ENCODE data around the gene RRAS.

Gene RRAS

DNA sequence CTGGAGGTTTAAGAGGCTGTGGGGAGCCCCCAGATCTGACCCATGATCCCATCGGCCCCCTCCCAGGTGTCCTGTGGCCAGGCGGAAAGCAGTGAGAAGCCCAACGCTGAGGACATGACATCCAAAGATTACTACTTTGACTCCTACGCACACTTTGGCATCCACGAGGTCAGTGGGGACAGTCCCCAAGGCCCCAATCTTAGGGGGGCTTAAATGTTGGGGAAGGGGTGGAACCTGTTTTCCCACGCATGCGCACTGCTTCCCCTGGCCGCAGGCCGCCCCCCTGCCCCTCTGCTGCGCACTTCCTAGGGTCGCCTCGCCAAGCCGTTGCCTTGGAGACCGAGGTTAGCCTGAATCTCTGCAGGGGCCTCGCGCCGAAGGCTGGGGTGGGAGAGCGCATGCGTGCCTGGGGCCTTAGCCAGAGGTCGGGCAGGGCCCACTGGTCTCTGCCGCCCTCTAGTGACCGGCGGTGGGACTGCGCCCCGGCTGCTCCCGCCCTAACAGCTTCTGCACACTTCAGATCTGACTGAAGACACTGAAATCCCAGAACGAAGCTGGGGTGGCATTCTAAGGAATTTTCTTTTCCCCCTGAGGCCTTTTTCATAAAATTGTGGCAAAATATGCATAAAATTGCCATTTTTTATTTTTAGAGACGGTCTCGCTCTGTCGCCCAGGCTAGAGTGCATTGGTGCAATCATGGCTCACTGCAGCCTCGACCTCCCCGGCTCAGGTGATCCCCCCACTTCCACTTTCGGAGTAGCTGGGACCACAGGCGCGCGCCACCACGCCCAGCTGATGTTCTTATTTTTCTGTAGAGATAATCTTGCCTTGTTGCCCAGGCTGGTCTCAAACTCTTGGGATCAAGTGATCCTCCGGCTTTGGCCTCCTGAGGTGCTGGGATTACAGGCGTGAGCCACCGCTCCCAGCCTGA lies 40.7 kb upstream of the RRAS start:
- TF ChIP-seq GATA1 (IDR thresholded peaks at IDR 0.05; ENCODE audit: low read depth, low read length) (no peak), POLR2A (IDR thresholded peaks at IDR 0.05; ENCODE audit: low read length) (no peak)
- peak; percentile 89 to 95 for DNase-seq

DNA sequence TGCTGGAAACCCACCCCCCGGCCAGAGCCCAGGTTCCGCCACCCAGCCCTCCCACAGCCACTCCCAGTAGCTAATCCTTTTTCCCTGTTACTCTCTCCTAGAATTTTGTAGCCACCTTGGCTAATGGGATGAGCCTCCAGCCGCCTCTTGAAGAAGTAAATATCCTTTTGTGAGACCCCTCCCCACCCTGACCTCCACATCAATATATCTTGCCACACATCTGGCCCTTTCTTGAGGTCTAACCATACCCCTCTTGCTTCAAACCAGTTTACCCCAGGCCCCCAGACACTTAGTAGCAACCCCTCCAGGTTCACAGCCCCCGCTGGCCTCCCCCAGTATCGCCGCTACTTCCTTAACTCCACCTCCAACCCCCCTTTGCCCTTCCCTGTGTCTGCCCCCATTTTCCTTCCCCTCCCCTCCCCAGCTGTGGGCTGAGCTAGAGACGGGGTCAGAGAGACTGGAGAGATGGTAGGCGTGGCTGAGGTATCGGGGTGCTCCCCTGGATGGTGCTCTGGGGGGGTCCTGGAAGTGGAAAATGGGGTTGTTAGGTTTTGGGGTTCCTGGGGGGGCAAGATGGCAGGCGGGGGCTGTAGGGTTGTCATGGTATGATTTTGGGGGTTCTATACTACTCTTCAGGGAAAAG lies 39.9 kb upstream of the RRAS start:
- DNase-seq = no peak
- no peak for TF ChIP-seq POLR2A (IDR thresholded peaks at IDR 0.05; ENCODE audit: low read length)
- TF ChIP-seq GATA1 (IDR thresholded peaks at IDR 0.05; ENCODE audit: low read depth, low read length) = no peak

DNA sequence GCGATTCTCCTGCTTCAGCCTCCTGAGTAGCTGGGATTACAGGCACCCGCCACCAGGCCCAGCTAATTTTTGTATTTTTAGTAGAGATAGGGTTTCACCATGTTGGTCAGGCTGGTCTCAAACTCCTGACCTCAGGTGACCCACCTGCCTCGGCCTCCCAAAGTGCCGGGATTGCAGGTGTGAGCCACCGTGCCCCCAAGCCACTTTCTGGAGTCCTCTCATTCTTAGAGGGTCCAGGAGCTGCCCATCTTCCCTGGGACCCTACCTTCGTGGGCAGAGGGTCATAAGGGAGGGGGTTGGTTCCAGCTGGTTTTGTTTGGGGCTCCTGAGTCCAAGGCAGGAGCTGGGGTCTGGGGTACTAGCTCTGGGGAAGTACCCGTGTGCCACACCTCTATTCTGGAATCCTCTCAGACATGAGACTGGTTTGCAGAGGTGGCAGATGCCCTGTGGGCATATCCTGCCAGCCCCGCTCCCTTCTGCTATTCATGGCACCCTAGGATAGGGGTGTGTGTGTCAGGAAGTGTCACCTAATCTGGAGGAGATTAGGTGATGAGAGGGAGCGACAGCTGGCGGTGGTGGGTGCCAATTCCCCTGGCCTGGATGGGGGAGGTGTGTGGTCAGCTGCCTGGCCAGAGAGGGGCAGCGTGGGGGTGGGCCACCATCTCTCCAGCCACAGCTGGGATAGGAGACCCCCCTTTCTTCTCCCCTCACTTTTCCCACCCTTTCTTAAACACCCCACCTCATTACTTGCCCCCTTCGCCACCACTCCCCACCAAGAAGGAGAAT lies 39.2 kb upstream of the RRAS start:
- no peak for DNase-seq
- no peak for TF ChIP-seq GATA1 (IDR thresholded peaks at IDR 0.05; ENCODE audit: low read depth, low read length)
- TF ChIP-seq POLR2A (IDR thresholded peaks at IDR 0.05; ENCODE audit: low read length) = no peak

DNA sequence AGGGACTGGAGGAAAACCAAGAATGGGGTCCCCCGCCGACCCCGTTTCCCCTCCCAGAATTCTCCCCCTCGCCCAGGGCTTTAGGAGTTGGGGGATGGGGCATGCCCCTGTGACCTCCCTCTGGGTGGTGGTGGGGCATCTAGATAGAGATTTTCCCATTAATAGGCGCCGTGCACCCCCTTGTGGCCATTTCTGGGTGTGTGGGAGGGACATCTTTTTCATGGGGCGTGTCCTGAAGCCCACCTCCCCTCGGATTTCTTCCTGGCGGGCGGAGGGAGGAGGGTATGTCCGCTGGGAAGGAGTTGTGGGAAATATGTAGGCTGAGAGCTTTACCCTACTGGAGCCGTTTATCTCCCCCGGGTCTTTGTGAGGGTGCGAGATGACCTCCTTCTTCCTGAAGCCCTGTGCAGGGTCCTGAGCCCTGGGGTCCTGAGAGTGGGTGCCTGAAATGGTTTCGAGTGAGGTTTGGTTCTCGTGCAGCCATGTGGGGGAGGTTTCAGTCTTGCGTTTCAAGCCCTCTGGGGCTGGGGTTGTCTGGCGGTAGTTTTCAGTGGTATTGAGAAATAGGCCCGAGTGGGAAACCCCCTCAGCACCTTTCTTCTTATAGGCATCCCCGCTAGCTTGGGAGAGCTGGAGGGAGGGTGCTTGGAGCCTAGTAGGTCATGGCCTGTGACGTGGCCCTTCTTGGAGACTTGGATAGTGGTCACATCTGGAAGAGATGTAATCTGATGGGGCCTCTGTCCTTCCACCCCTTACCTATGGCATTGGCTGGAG lies 38.1 kb upstream of the RRAS start:
- DNase-seq = peak; percentile 79 to 89
- no peak for TF ChIP-seq POLR2A (IDR thresholded peaks at IDR 0.05; ENCODE audit: low read length)
- no peak for TF ChIP-seq GATA1 (IDR thresholded peaks at IDR 0.05; ENCODE audit: low read depth, low read length)

DNA sequence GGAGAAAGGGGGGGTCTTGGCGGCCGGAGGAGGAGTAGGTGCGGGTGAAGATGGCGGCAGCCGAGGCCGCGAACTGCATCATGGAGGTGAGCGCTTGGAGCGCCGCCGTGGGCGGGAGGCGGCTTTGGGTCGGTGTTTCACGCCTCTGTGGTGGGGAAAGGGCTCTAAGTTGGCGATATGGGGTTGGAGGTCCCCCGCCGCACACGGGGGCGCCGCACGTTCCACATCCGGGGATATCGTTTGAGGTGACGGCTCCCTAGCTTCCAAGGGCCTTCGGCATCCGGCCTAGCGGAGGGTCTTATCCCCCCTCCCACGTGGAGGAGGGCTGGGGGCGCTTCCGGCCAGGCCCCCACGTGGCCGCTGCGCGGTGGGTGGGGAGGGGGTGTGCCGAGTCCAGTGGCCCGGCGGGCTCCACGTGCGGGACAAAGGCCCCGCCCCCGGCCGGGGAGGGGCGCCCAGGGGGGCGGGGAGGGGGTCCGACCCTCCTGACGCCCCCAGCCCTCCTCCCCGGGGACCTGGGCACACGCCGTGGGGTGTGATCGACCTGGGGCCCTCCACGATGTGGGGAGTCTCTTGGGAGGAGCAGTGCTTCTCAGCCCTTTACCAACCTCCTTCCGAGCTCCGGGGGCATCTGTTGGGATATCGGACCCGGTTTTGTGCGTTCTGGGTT lies 37.4 kb upstream of the RRAS start, which contains the start of gene PRMT1:
TSS of gene PRMT1 (plus strand) at position 41 of the 670 bp plus-strand sequence. CDS start at position 51, 10 bp downstream.
- TF ChIP-seq POLR2A (IDR thresholded peaks at IDR 0.05; ENCODE audit: low read length) = peak; percentile 70
- TF ChIP-seq GATA1 (IDR thresholded peaks at IDR 0.05; ENCODE audit: low read depth, low read length) = no peak
- DNase-seq = peak; percentile 75 to 77

DNA sequence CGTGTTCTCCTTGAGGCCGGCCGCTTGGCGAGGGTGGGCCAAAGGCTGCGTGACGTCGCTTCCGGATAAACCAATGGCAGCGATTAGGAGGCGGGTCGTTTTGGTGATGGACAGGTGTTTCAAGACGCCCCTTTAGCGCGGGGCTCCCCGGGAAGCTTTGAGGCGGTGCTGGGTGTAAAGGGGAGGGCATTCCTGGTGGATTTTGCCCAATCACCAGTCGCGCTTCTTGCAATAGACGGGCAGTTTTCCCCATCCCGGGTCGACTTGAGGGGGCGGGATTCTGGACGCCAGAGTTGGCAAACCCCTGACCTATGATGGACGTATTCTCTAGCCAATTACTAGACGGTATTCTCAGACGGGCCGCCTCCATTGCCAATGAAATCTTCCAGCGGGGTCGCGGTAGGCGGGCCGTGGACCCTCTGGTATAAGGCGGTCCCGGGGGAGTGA lies 36.9 kb upstream of the RRAS start:
- DNase-seq = peak; percentile 100
- TF ChIP-seq POLR2A (IDR thresholded peaks at IDR 0.05; ENCODE audit: low read length) (no peak), GATA1 (IDR thresholded peaks at IDR 0.05; ENCODE audit: low read depth, low read length) (no peak)

DNA sequence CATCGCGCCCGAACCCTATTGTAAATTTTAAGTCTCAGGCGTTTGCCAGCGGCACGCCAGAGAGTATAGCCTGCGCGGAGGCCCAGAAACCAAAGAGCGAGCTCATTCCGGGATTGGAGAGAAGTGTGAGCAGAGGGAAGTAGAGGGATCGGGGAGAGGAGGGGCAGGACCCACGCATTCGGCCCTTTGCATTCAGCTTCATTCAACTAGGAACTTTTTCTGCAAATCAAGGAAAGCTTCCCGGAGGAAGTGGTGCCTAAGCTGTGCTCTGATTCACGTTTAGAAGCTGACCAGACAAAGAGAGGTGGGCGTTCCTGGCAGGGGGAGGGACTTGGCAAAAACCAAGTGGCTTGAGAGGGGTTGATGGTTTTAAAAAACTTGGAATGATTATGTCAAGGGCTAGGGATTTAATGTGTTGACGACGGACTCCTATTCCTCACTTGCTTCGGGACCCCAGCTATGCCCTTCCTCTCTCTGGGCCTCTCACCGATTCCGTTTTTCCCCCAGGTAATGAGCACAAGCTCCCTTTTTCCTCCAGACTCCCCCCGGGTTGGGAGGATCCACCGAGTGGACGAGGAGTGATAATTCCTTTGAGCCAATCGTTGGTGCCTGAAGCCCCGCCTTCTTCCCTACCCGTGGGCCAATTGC lies 36.3 kb upstream of the RRAS start:
- DNase-seq = peak; percentile 95 to 96
- no peak for TF ChIP-seq POLR2A (IDR thresholded peaks at IDR 0.05; ENCODE audit: low read length)
- no peak for TF ChIP-seq GATA1 (IDR thresholded peaks at IDR 0.05; ENCODE audit: low read depth, low read length)

DNA sequence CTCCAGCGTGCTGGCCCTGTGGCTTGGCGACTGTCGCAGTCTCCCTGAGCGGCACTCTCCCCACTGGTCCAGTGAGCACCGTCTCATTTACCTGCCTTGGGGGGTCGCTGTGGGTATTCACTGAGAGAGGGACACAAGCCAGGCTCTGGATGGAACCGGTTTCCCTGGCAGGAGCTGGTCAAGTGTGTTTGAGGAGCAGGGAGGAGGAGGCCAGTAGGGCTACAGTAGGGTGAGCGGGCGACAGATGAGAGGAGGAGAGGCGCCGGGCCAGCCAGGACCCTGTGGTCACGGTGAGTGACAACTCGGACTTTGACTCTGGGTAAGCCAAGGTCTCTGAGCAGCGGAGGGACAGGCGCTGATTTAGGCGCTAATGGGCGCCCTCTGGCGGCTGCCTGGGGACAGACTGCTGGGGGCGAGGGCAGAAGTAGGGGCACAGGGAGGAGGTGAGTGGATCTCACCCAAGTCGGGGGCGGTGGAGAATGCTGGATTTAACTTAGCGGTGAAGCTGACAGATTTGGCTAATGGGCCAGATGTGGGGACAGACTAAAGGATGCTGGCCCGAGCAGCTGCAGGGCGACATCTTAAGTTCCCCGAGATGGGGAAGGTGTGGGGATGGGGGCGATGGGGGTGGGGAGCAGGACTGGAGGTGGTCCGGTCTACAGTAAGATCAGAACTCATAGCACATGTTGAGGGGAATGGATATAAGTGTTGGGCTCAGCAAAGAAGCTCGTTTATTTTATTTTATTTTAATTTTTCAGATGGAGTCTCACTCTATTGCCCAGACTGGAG lies 32.4 kb upstream of the RRAS start:
- peak; percentile 75 to 84 for DNase-seq
- TF ChIP-seq POLR2A (IDR thresholded peaks at IDR 0.05; ENCODE audit: low read length) = no peak
- TF ChIP-seq GATA1 (IDR thresholded peaks at IDR 0.05; ENCODE audit: low read depth, low read length) = no peak

DNA sequence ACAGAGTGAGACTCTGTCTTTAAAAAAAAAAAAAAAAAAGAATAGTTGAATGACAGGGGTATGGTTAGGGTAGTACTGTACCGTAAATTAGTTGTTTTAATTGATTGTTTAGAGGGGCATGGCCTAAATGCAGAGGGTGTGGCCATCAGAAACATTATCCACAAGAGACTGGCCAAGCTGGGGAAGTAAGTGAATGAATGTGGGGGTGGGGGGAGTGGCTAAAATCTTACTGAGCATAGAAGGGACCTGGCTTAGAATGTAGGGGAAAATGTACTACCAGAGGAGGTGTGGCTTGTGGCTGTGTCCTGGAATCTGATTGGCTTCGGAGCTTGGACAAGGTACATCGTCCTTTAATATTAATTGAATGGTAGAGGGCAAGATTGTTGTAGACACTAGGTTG lies 29.6 kb upstream of the RRAS start:
- TF ChIP-seq GATA1 (IDR thresholded peaks at IDR 0.05; ENCODE audit: low read depth, low read length) = no peak
- no peak for TF ChIP-seq POLR2A (IDR thresholded peaks at IDR 0.05; ENCODE audit: low read length)
- no peak for DNase-seq

DNA sequence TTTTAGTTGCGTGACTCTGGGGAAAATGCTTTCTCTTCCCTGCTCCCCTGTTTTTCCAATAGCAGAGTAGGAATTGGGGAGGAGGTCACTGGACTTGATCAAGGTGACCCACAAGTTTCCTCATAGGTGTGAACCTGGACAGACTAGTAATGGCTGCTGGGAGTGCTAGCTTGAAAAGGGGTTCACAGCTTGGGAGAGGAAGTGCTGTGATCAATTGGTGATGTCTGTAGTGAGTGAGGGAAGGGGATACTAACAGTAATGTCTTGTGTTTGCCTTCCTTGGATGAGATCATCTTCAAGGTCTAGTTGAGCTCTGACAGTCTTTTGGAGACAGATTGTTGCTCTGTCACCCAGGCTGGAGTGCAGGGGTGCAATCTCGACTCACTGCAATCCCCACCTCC lies 27.5 kb upstream of the RRAS start:
- no peak for DNase-seq
- TF ChIP-seq GATA1 (IDR thresholded peaks at IDR 0.05; ENCODE audit: low read depth, low read length) (no peak), POLR2A (IDR thresholded peaks at IDR 0.05; ENCODE audit: low read length) (no peak)

DNA sequence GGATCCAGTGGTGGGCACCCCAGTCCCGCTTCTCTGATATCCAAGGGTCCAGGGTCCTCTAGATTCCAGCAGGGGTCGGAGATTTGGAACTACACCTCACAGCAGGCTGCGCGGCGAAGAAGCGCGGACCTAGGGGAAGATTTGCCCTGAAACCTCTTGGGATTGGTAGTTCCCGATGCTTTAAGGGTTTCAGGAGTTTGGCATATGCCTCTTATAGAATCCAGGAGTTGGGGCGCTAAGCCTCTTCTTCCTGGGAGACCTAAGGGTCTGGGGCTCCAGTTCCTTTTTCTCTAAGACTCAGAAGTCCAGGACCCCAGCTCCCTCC lies 26.1 kb upstream of the RRAS start:
- TF ChIP-seq GATA1 (IDR thresholded peaks at IDR 0.05; ENCODE audit: low read depth, low read length) (no peak), POLR2A (IDR thresholded peaks at IDR 0.05; ENCODE audit: low read length) (no peak)
- DNase-seq = no peak
